AML-193 (cell line): ENCODE results near the gene FKBP4.
"Not testable (repeated sequence)": the region's sequence is repeated elsewhere in the genome, so short reads cannot be mapped to it uniquely, and the experiment has no call there.

ENCODE experiments used
- DNase-seq, 2 experiments: peaks; one replicate each; lab custom pipeline; 2025; lab: John Stamatoyannopoulos, UW

FKBP4 gene, protein sequence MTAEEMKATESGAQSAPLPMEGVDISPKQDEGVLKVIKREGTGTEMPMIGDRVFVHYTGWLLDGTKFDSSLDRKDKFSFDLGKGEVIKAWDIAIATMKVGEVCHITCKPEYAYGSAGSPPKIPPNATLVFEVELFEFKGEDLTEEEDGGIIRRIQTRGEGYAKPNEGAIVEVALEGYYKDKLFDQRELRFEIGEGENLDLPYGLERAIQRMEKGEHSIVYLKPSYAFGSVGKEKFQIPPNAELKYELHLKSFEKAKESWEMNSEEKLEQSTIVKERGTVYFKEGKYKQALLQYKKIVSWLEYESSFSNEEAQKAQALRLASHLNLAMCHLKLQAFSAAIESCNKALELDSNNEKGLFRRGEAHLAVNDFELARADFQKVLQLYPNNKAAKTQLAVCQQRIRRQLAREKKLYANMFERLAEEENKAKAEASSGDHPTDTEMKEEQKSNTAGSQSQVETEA

DNA sequence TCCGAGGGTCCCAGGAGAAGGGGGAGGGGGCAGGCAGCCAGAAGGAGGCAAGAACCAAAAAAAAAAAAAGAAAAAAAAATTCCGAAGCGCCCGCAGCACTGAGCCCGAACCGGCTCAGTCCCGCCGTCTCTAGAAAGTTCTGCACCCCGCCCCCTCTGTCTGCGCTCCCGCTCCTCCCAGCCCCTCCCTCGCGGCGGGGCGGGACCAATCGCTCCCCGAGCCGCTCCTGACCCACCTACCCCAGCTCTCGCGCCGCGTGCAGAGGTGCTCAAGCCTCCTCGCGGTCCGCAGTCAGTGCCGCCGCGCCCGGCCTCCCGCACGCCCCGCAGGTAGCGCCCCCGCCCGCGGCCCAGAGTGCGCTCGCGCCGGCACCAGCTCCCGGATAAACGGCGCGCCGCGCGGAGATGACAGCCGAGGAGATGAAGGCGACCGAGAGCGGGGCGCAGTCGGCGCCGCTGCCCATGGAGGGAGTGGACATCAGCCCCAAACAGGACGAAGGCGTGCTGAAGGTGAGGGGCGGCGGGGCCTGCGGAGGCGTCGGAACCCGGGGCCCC lies at the start of gene FKBP4:
Gene FKBP4, plus strand, starts transcription at position 235 of the 554 bp plus-strand sequence. Its CDS starts 170 bp downstream, at position 405.
- DNase-seq = peak; percentile 62 to 77

DNA sequence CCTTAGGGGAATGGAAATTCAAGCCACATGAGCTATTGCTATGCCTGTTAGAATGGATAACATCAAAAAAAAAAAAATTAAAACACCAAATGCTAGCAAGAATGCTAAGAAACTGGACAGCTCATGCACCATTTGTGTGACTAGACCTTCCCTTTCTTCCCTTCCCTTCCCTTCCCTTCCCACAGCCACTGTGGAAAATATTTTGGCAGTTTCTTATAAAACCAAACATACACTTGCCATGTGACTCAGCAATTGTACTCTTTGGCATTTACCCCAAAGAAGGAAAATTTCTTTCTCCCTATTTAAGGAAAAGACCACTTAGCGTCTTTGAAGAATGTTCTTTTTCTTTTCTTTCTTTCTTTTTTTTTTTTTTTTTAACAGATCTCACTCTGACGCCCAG lies 49.1 kb upstream of the FKBP4 start:
- DNase-seq = no peak

DNA sequence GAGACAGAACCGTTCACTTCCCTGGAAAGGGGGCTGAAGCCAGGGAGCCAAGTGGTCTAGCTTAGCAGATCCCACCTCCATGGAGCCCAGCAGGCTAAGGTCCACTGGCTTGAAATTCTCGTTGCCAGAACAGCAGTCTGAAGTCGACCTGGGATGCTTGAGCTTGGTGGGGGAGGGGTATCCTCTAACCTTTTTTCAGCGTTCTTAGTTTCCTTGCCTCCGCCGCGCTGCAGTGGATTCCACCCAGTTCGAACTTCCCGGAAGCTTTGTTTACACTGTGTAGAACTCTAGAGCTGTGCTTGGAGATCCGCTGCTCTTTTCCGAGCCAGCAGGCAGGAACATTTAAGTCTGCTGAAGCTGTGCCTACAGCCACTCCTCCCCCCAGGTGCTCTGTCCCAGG lies 45.2 kb upstream of the FKBP4 start:
- no peak for DNase-seq

DNA sequence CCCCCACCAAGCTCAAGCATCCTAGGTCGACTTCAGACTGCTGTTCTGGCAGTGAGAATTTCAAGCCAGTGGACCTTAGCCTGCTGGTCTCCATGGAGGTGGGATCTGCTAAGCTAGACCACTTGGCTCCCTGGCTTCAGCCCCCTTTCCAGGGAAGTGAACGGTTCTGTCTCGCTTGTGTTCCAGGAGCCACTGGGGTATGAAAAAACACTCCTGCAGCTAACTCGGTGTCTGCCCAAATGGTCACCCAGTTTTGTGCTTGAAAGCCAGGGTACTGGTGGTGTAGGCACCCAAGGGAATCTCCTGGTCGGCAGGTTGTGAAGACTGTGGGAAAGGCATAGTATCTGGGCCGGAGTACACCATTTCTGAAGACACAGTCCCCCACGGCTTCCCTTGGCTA lies 44.6 kb upstream of the FKBP4 start:
- DNase-seq = no peak

DNA sequence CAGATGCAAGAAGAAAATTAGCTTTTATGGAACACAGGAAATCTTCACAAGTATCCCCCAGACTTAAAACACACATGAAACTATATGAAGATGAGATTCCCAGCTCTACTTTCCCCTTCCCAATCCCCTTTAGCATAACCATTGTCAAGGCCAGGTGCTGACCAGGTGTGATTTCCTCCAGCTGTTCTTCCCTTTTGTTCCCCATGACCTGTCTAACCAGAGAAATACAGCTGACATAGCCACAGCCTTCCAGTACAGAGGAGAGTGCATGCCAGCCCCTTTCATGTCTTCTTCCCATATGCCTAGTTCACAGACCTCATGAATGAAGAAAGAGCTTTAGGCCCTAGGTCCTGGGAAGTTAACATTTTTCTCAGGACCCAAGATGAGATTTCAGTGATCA lies 43.5 kb upstream of the FKBP4 start:
- DNase-seq = no peak

DNA sequence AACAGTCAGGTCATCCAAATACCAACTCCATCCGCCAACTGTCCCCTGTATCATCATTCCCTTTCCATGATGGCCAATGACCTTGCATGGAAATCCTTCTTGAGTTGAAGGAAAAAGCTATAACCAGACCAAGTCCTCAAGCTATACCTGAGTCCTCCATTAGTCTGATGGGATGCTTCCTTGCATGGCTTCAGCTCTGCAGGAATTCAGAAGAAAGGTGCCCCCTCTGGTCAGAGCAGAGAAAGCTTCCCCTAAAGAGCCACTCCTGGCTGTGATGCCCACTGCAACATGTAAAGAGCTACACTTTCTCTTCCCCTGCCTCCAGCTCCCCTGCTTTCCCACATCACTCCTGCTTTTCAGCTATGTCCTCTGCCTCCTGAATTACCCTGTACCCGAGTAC lies 43.1 kb upstream of the FKBP4 start:
- no peak for DNase-seq

DNA sequence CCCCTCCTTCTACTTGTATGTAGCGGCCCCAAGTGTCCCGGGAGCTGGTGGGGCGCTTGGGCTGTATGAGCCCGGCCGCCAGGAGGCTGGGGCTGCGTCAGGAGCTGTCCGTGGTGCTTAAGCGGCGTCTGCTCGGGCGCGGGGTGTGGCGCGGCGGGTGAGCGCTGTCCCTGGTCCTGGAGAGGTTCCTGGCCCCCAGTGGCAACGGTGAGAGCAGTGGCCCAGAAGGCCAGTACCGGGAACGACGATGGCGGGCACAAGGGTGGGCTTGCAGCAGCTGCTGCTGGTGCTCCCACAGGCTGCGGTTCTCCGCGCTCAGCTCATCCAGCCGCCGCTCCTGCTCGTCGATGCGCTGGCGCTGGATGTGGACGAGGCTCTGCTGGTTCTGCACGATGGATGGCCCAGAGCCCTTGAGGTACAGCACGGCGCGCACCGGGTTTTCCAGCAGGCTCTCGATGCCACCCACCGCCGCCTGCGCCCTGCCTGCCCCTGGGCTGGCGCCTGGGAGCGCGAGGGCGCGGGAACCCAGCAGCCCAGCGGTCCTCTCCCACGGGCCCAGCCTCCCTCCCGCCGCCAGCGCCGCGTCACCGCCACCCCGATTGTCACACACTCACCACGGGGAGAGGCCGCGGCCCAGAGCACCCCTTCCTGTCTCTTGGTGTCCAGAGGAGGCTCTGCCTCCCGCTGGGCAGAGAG lies 41.9 kb upstream of the FKBP4 start:
- DNase-seq = peak; percentile 49 to 61

DNA sequence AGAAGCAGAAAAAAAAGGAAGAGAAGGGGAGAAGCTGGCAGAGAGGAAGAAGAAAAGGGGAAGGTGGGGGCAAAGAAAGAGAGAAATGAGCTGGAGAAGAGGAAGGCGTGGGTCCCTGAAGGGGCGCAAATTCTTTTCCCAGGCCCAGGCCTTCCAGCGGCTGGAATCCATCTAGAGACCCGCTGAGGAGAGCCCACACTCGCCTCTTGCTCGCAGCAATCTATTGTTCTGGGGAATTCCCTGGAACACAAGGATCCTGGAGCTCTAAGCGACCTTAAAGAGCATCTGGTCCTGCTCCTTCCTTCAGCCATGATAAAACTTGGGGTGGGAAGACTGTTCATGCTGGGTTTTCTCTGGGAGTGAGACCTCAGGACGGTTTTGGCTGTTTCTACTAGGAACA lies 41.2 kb upstream of the FKBP4 start:
- DNase-seq = no peak

DNA sequence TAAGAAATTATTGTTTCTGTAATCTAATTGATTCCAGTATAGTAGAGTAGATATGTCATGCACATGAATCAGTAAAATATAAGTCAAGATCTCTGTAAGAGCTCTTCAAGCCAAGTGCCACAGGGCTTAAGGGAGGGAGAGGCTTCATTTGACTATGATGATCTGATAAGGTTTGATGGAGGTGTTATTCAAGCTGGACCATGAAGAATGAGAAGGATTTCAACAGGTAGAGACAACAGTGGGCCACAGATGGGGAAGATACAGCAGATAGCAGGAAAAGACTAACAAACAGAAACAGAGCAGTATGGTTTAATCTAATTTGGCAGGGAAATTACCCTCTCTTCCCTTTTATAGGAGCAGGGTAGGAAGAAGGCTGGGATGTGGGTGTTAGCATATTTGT lies 40.6 kb upstream of the FKBP4 start:
- DNase-seq = no peak

DNA sequence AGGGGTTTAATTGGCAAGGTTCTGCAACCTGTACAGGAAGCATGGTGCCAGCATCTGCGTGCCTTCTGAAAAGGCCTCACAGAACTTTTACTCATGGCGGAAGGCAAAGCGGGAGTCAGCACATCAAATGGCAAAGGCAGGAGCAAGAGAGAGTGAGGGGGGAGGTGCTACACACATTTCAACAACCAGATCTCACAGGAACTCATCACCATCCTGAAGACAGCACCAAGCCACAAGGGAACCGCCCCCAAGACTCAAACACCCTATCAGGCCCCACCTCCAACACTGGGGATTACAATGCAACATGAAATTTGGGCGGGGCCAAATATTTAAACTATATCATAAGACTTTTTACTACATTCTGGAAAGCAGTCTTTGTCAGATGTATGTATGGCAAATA lies 38.0 kb upstream of the FKBP4 start:
- no peak for DNase-seq

DNA sequence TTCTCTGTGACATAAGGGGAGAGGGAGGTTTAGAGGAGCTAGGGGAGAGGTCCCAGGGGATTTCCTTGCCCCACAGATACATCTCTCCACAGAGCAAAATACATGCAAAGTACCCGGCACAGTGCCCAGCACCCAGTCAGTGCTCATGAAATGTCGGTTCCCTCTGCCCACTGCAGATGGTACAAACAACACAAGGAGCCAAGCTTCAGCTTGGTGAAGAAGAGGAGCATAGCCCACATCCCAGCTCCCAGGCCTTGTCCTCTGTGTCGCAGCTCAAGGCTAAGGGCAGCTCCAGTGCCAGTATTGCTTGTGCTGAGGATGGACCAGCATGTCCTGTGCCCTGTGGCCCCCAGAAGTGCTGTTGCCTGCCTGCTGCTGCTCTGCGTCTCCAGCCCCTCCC lies 35.0 kb upstream of the FKBP4 start:
- no peak for DNase-seq

DNA sequence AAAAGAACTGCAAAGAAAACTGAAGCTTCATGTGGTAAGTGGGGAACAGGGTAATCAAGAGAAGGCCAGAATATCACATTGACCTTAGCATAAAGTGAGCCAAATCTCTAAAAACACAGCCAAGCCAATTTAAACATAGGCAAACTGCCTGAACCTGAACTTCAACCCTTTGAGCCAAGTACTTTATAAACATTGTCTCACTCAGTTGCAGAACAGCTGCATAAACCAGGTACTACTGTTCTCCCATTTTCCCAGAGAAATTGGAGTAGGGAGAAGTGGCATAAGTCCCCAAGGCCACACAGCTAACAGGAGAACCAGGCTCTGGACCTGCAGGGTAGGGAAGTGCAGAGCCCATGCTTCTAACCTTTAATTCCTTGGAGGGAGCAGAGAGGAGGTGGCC lies 30.4 kb upstream of the FKBP4 start:
- no peak for DNase-seq

DNA sequence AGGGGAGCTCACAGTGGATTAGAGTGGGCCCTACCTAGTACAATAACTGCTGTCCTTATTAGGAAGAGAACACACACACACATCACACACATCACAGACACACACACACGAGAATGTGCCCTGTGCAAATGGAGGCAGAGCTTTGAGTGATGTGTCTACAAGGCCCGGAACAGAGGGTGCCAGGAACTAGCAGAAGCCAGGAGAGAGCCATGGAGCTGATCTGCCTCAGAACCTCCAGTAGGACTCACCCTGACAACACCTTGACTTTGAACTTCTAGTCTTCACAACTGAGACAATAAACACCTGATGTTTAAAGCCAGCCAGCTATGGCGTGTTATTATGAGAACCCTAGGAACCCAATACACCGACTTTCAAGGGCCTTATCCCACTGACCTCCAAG lies 29.7 kb upstream of the FKBP4 start:
- no peak for DNase-seq

DNA sequence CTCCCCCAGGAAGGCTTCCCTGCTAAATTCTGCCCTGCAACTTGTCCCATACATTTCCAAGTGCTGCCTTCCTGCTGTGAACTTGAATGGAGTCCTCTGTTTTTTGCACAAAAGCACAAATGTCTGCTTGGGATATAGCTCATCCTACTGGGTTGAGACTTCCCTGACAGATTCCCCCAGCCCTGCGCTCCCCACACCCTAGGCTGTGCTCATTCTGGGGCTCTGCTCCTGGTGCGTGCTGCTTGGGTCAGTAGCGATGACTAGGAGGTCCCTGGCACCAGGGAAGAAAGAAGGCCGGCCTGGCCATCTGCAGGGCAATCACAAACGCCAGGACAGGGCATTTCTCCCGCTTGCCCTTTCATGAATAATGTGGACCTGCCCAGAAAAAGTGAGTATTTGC lies 29.2 kb upstream of the FKBP4 start:
- no peak for DNase-seq

DNA sequence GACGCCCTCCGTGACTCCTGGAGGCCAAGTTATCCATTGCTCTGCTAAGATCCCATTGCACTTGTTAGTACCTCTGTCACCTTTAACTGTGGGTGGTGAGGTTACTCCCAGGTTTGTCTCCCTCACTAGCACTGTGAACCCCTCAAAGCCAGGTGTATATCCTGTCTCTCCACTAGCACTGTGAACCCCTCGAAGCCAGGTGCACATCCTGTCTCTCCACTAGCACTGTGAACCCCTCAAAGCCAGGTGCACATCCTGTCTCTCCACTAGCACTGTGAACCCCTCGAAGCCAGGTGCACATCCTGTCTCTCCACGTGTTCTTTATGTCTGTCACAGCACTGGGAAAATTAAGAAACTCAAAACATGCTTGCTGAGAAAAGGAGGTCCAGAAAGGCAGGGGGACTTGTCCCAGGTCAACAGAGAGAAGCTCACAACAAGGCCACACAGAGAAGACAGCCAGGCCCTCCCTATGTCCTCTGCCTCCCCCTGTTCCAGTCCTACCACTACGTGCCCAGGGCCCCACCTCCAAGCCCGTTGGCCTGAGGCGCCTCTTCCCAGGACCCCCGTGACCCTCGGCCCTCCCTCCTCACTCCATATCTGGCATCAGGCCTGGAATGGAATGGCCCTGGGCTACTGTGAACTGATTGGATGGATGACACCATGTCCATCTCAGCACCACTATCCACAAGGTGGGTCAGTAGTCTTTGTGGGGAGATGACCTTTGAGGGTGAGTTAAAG lies 26.4 kb upstream of the FKBP4 start:
- DNase-seq = no peak

DNA sequence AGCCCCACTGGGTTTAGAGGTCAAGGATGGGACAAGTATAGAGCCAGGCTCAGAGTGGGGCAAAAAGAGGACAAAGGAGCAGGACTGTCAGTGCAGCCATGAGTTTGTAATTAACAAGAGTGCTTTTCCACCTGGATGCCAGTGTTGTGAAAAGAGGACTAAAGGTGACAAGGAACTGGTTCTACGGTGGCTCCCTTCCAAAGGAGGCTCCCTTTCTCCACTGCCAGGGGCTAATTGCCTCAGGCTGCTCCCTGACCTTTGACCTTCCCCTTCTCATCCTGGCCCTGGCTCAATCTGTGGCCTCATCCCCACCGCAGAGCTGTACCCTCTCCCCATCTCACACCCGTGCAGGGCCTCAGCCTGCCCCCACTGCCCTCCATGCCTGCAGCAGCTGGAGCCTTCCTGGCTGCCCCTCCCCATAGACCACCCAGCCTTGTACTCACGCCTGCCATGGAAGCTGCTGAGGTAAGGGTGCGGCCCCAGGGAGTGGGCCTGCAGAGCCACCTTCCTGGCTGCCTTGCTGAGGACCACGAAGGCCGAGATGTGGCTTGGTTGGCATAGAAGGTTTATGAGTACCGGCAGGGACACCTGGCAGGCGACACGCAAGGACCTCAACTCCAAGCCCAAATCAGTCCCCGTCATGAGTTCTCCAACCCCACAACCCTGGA lies 24.8 kb upstream of the FKBP4 start:
- no peak for DNase-seq

DNA sequence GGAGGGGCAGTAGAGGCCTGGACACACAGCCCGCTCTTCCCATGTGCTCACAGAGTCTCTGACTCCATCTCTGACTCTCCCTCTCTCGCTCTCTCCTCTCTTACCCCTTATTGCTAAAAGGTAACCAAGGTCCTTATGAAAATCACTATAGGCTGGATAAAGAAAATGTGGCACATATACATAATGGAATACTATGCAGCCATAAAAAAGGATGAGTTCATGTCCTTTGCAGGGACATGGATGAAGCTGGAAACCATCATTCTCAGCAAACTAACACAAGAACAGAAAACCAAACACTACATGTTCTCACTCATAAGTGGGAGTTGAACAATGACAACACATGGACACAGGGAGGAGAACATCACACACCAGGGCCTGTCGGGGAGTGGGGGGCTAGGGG lies 24.2 kb upstream of the FKBP4 start:
- DNase-seq = not testable (repeated sequence)

DNA sequence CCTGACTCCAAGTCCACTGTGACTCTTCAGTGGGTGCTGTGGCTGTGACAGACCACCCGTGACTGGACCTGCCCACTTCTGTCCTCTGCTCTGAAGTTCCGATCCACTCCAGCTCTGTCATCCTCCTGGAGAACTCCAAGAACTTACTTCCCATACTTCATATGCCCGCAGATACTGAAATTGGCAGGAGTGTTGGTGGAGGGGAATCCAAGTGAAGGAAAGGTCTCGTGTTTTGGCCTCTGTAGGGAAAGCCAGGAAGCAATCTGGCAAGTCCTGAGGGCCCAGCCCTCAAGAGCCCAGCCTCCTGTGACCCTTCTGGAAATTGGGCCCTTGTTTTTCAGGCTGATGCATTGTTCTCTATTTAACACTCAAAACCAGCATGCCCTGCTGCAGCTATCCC lies 22.4 kb upstream of the FKBP4 start:
- DNase-seq = no peak

DNA sequence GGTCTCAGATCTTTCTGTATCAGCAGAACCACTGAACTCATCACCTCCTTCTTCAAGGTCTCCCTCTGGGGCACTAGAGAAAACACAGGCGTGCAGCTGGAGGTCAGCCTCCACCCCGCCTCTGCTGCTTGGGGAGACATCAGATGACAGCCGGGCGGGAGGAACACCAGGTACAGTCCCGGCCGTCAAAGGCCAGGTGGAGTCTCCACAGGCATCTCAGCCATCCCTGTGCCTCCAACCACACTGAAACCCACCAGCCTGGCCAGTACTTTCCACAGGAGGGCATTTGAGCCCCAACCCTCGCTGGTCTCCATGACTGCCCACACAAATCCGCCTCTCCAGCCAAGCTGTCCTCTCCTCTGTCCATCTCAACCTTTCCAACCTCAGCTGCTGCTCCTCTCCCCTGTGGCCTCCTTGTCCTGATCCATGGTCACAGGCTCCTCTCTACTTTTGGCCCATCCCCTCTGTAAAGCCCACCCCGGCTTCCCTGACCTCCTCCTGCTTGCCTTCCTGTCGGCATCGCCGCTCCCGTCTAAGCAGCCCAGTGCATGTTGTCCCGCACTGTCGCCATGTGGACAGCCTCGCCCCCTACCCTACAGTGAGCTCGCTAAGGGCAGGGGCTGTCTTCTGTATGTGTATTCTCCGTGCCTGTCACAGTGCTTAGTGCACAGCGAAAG lies 21.4 kb upstream of the FKBP4 start:
- DNase-seq = no peak

DNA sequence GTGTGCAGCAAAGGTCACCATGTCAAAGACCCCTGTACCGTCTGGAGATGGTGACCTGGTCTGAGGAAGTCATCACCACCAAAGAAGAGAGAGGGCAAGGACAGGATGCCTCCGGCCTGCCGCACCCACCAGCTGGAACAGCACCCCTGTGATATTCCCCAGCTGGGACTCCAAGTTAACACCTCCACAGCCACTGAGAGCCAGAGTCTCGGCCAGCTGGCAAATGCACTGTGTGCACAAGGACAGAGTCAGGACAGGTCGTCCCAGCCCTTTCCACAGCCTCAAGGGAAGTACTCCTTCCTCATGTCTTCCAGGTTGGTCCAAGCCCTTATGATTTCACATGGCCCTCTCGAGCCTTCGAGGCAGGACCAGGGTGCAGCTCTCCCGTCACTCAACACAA lies 19.3 kb upstream of the FKBP4 start:
- no peak for DNase-seq

DNA sequence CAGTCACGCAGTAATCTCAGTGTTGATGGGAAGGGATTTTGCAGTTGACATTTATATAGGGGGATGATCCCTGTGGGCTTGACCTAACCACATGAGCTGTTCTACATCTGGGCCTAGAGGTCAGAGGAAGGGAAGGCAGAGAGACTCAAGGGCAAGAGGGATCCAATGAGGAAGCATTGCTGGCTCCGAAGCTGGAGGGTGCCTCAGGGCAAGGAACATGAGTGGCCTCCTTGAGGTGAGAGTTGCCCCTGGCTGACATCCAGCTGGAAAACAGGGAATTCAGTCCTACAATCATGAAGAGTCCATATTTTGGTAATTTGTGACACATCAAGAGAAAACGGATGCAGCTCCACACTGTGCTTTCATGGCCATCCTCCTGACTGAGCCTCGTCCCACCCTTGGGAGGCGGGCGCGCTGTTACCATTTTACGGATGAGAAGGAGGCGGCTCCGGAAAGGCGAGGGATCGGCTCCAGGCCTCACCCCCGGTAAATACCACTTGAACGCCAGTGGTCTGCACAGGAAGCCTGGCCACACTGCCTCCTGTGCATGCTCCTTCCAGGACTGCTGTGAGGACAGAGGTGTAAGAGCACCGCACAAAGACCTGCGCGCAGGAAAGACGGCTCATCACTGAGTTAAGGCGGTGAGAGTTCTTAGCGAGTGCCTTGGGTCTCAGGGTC lies 18.5 kb upstream of the FKBP4 start:
- DNase-seq = no peak
